A204.1 (cell line): ENCODE data around the gene GFM1.

Source experiments
- FAIRE-seq: peaks from 2 replicates; lab custom pipeline; 2012; peaks lifted over from hg19 to GRCh38; lab: Jason Lieb, UNC

Gene GFM1

GRCh38 chr3:158644345-158644908 is at the start of gene GFM1:
GFM1 (plus strand) TSS chr3:158644527; CDS start chr3:158644635, 108 bp downstream.
- FAIRE-seq: peak; percentile 86

DNA sequence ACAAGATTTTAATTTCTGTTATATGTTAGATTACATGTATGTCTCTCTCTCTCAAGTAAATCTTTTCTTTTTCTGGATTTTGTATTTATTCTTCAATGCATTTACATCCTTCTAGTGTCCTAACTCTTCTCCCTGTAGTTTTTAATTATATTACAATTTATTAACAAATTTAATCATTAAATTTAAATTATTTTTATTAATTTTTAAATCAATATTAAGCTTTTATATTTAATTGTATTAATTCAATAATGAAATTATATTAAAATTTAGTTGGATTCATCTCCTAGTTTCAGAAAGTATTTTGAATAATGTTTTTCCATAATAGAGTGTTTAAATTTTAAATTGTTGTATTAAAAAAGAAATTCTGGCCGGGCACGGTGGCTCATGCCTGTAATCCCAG is 43.5 kb upstream of the GFM1 start:
- peak; percentile 96 for FAIRE-seq

GRCh38 chr3:158602227-158602626 is 42.1 kb upstream of the GFM1 start:
- FAIRE-seq: no peak

DNA sequence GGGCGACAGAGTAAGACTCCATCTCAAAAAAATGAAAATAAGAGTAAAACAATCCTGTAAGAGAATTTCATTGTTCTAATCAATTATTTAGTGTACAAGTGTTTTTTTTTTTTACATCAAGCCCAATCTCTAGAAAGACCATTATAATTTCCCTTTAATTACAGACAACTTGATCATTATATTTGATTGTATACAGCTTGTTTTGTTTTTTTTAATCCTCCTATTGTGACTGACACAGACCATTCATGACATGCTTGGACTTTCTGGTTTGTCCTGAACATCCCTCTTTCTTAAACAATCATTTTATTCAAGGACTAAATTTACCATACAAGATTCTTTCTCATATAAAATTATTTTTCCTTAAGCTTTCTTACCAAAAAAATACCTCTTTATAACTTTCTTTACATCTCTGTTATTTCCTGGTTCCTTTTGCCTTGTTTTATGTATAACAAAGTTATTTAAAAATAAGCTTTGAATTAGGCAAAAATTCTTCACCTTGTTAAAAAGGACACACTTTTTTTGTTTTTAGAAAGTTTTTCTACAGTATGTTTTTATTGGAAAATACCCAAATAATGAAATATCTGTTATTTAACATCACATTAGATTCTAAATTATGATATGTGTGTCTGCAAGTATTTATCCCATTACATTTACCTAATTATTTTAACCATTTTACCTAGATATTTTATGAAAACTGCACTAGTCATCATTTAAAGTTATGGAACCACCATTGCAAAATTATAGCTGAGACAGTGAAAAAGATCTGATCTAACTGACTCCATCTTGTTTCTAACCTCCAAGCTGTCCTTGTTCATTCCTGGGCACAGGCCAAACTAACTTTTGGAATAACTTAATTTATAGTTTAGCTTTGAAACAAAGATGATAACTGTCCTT is 26.1 kb upstream of the GFM1 start:
- peak; percentile 60 for FAIRE-seq

- FAIRE-seq: no peak
These were observed 18.4 kb upstream of the GFM1 start for GRCh38 chr3:158625881-158626280.

GRCh38 chr3:158631981-158632380 is 12.3 kb upstream of the GFM1 start:
- FAIRE-seq: no peak

DNA sequence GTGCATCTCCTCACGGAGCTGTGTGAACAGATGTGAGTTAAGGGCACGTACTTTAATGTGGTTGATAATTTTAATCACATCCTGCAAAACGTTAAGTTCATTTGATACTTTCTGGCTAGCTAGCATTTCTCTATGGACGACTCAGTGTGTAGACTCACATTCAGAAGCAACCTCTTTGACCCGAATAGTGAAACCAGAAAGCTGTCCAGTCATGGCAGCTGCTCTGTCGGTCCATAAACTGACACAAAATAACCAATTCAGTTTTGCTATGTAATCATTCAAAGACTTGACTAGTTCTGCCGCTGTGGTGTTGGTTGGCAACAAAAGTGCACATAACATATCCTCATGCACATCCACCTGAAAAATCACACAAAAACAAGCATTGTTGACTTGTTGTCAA is 3.7 kb upstream of the GFM1 start:
- FAIRE-seq: no peak

DNA sequence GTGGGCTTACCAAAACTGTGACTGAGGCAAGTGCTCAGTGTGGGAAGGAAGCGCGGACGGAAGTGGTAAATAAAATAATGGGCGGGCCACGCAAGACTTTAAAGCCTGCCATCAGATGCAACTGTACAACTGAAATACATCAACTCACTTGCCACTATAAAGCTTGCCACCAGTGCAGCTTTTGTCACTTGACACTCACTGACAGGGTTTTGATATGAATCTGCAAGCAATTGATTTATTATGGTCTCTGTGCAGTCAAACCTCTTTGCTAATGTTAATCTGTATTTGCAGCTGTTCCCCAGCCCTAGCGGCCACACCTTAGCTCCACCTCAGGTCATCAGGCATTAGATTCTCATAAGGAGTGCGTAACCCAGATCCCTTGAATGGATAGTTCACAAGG is 2.3 kb upstream of the GFM1 start:
- no peak for FAIRE-seq

GRCh38 chr3:158642474-158643210 is 1.7 kb upstream of the GFM1 start:
- no peak for FAIRE-seq

GRCh38 chr3:158649791-158650190 is 5.5 kb downstream of the GFM1 start:
- no peak for FAIRE-seq

DNA sequence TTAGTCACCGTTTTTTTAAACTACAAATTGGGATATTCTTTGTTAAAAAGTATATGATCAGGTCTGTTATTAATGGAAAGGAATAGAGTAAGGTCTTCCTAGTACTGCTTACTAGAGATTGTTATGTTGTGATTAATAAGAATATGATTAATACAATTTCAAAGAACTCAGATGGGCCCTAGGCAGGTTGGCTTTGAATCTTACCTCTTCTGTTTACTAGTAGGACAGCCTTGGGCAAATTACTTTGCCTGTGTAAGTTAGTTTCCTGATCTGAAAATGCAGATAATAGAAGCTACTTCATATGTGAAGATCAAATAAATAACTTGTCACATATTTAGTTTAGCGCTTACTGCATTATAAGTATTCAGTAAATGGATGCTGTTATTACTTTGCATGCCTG is 6.9 kb downstream of the GFM1 start:
- no peak for FAIRE-seq

DNA sequence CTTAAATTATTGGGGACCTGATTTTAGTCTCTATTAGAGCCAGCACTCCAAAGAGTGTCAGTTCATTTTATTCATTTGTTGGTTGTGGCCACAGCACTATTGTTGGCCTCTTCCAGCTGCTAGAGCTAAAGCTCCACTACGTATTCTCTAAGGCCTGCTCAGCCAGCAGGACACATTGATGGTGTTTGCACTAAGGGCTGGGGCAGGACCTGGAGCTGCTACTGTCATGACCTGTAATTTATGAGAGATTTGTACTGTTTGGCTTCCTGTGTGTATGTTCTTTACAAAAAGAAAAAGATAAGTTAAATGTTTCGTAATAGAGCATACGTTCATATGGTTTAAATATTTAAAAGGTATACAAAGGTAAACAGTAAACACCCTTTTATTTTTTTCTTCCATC is 8.1 kb downstream of the GFM1 start:
- no peak for FAIRE-seq

DNA sequence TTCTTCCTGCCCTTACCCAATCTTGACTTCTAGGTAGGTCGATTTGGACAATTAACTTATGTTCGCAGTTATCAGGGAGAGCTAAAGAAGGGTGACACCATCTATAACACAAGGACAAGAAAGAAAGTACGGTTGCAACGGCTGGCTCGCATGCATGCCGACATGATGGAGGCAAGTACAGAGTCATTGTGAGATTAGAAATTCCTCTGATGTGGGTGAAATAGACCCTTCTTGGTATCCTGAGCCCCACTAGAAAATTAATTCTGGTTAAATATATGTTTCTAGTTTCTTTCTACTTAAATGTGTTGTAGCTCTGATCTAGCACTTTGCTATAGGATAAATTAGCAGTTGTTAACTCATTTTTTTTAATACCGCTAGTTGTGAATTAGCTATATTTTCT is 14.6 kb downstream of the GFM1 start:
- FAIRE-seq: no peak

- peak; percentile 79 for FAIRE-seq
These were observed 15.3 kb downstream of the GFM1 start for GRCh38 chr3:158659454-158660237.

- FAIRE-seq: no peak
These were observed 16.4 kb downstream of the GFM1 start for GRCh38 chr3:158660711-158661110.

- FAIRE-seq: no peak
These were observed 18.9 kb downstream of the GFM1 start for GRCh38 chr3:158663246-158663645.

DNA sequence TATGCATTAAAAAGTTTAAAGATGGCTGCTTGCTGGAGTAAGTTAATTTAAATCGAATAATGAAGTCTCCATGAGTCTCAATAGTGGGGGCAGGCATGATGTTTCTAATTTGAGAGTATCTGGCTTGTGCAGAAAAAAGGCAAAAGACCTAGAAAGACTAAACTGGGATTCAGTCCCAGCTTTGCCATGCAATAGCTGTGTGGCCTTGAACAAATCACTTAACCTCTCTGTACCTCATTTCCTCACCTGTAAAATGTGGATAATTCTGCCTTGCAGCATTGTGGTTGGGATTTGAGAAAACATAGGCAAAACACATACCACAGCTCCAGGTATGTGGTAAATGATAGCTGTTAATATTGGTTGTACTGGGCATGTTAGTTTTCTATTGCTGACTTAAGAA is 19.5 kb downstream of the GFM1 start:
- FAIRE-seq: no peak

- no peak for FAIRE-seq
These were observed 22.1 kb downstream of the GFM1 start for GRCh38 chr3:158666416-158666815.

- no peak for FAIRE-seq
These were observed 24.2 kb downstream of the GFM1 start for GRCh38 chr3:158668506-158668905.

DNA sequence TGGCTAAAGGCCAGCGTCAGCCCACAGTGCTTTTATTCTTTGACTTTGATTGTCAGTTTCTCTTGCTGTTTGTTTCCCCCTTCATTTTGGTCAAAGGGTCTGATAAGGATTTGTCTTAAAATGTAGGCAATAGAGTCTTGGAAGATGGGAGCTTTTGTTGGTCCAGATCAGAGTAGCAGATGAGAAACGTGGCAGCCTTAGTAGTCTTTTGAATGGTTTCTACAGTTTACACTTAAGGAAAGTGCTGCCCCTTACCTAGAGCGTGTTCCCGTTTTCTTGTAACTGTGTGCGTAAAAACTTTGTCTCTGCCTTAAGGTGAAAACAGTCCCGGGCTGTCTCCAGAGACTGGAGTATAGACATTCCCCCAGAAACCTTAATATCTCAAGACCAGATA is 27.5 kb downstream of the GFM1 start:
- no peak for FAIRE-seq

DNA sequence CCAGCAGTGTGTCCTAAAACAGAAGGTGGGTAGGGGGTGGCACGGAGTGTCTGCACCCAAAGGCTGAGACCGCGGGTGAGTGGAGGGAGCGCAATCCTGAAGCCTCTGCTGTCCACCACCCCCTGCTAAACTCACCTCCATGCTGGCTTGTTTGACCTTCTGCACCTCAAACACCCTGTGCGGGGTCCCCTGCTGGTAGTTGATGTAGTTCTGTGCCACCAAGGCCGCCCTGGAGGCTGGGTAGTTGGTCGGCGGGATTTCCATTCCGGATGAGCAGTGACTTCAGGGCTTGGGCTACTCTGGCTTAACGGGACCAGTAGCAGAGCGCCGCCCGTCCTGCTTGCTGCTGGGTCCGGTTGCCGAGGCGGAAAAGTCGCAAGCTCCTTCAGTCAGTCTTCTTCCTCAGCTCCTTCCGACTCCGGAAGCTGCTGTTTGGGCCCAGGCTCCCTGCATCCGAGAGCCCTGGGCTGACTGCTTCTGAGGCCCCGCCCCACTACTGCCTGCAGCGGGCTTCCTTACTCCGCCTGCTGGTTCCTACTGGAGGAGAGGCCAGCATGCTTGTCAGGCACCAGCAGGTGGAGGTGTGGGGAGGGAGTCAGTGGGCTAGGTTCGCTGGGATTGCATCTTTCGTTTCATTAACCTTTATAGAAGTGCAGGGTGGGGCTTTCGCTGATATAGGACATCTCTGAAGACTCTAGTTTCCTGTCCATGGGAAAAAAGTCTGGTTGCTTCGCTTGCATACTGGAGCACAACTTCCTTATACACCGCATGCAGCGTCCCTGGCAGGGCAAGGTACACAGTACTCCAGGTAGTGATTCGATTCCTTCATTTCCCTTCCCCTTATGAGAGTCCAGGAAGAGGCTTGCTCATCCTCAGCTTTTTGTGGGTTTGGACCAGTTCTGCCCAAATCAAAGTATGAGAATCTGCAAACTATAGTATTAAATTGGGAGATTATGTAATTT is 28.2 kb downstream of the GFM1 start, which contains the start of gene LXN:
TSS of gene LXN (minus strand) at position 434 of the 962 bp plus-strand sequence. CDS start at position 264, 170 bp downstream.
- FAIRE-seq: peak; percentile 86
